ENCODE results near the gene STK17B. TPM values are rescaled to one million over a fixed set of nuclear protein-coding genes. Genes with fewer than 3 reads are reported as not detected.

Gene STK17B
- total and polyA plus RNA-seq, 9 of the 15 experiments (the other 6 are each of a cell fraction or from before 2014, with no cell fraction given), result 2.3 to 17.7 (median 8.5) TPM

- TF ChIP-seq PURB (CRISPR knock-in tag; IDR thresholded peaks at IDR 0.05; ENCODE audit: low read depth) (no peak), ARHGAP35 (IDR thresholded peaks at IDR 0.05; ENCODE audit: partially characterized antibody) (no peak), ZBTB43 (CRISPR knock-in tag; IDR thresholded peaks at IDR 0.05) (no peak), CREB5 (CRISPR knock-in tag; IDR thresholded peaks at IDR 0.05) (no peak), CBFA2T3 (IDR thresholded peaks at IDR 0.05) (peak; percentile 95), CEBPB (tag; IDR thresholded peaks at IDR 0.05) (peak; percentile 79), MNT (conservative IDR thresholded peaks at IDR 0.05) (peak in 1 of 2 experiments; percentile 28; a peak in 1 of 4 replicates), NR0B1 (IDR thresholded peaks at IDR 0.05; ENCODE audit: partially characterized antibody) (no peak), RBM39 (optimal IDR thresholded peaks at IDR 0.05; ENCODE audit: low read depth, low read length) (no peak), IRF1 (CRISPR knock-in tag; IDR thresholded peaks at IDR 0.05; ENCODE audit: borderline replicate concordance) (no peak), ZBED1 (IDR thresholded peaks at IDR 0.05) (no peak), CXXC5 (CRISPR knock-in tag; IDR thresholded peaks at IDR 0.05) (no peak), PCBP1 (IDR thresholded peaks at IDR 0.05; ENCODE audit: low read depth, low read length, poor library complexity, severe bottlenecking) (no peak), CEBPG (CRISPR knock-in tag; IDR thresholded peaks at IDR 0.05) (peak; percentile 36; the same call in 1 of the 2 replicates), CEBPG (tag; conservative IDR thresholded peaks at IDR 0.05 in 1 of 2, IDR thresholded peaks at IDR 0.05 in 1 of 2) (peak; percentile 43 to 48; a peak in 2 of 4 replicates), ETS1 (conservative IDR thresholded peaks at IDR 0.05; ENCODE audit: control insufficient read depth, low read depth, low read length) (no peak), ASH1L (IDR thresholded peaks at IDR 0.05; ENCODE audit: borderline replicate concordance, low read depth, partially characterized antibody) (no peak), EWSR1 (IDR thresholded peaks at IDR 0.05; ENCODE audit: borderline replicate concordance, low read depth, partially characterized antibody) (no peak)
These were observed 47.6 kb downstream of the STK17B start (continued) for GRCh38 chr2:196123679-196124373.
